WTC11 (cell line): Measurements from ENCODE around the gene SOCS2. TPM values are rescaled to one million over a fixed set of nuclear protein-coding genes. Genes with fewer than 3 reads are reported as not detected.

Experiments used
- ATAC-seq: fragments of 200-7000 bp; cut with Tn5 transposase; 2 replicates; pipeline ENCODE4 v1.10.0; 2021; ENCODE audit warnings: mild to moderate bottlenecking, moderate library complexity
- CTCF ChIA-PET: fragments of 300-600 bp; sonication (Branson Sonifier 250); formaldehyde crosslinking; loops from one replicate; lab custom pipeline; 2021; ENCODE audit warnings: antibody characterized with exemption; lab: Charles Lee
- POLR2A ChIA-PET: fragments of 350-600 bp; sonication (Branson Sonifier 250); formaldehyde crosslinking; loops from one replicate; lab custom pipeline; 2021; ENCODE audit warnings: antibody characterized with exemption; lab: Charles Lee
- DNase-seq: peaks from one replicate; pipeline ENCODE4 v3.0.0; 2021; ENCODE audit warnings: low spot score
- H3K27ac Mint-ChIP-seq: 2 replicates; pipeline ENCODE4 v1.8.0; 2021; ENCODE audit warnings: mixed read lengths
- H3K27me3 Mint-ChIP-seq: 2 replicates; pipeline ENCODE4 v1.8.0; 2021; ENCODE audit warnings: low read depth, mild to moderate bottlenecking, moderate library complexity, mixed read lengths
- H3K36me3 Mint-ChIP-seq: 2 replicates; pipeline ENCODE4 v1.8.0; 2021; ENCODE audit warnings: mixed read lengths
- H3K4me1 Mint-ChIP-seq: 2 replicates; pipeline ENCODE4 v1.8.0; 2022; ENCODE audit warnings: mixed read lengths
- H3K4me3 Mint-ChIP-seq: 2 replicates; pipeline ENCODE4 v1.8.0; 2021; ENCODE audit warnings: mild to moderate bottlenecking, moderate library complexity, mixed read lengths
- H3K9me3 Mint-ChIP-seq: 2 replicates; pipeline ENCODE4 v1.8.0; 2021; ENCODE audit warnings: mixed read lengths
- CDX4 ChIP-seq: fragments of 250-450 bp; sonication (Bioruptor Pico); IDR thresholded peaks from 2 replicates; pipeline ENCODE4 v1.9.0; 2021; ENCODE audit warnings: moderate library complexity, mild to moderate bottlenecking, inconsistent platforms, borderline replicate concordance
- CREM ChIP-seq: sonication (generic); formaldehyde crosslinking; IDR thresholded peaks from 2 replicates; pipeline ENCODE4 v1.8.1; 2022; ENCODE audit warnings: mild to moderate bottlenecking, missing genetic modification reagents, moderate library complexity
- E2F1 ChIP-seq: sonication (generic); formaldehyde crosslinking; IDR thresholded peaks from 2 replicates; pipeline ENCODE4 v1.8.0; 2022; ENCODE audit warnings: mild to moderate bottlenecking, missing genetic modification reagents
- E2F5 ChIP-seq: sonication (generic); formaldehyde crosslinking; IDR thresholded peaks from 2 replicates; pipeline ENCODE4 v1.8.1; 2022; ENCODE audit warnings: mild to moderate bottlenecking, moderate library complexity, missing genetic modification reagents
- FOXK1 ChIP-seq: sonication (generic); formaldehyde crosslinking; IDR thresholded peaks from 2 replicates; pipeline ENCODE4 v1.8.0; 2022; ENCODE audit warnings: mild to moderate bottlenecking, moderate library complexity, missing genetic modification reagents
- FOXP4 ChIP-seq: sonication (generic); formaldehyde crosslinking; IDR thresholded peaks from 2 replicates; pipeline ENCODE4 v1.8.0; 2022; ENCODE audit warnings: mild to moderate bottlenecking, missing genetic modification reagents
- JUN ChIP-seq: sonication (generic); formaldehyde crosslinking; IDR thresholded peaks from 2 replicates; pipeline ENCODE4 v1.8.0; 2023; ENCODE audit warnings: mild to moderate bottlenecking, missing genetic modification reagents
- KAT7 ChIP-seq: sonication (generic); formaldehyde crosslinking; IDR thresholded peaks from 2 replicates; pipeline ENCODE4 v1.8.1; 2023; ENCODE audit warnings: missing genetic modification reagents, mild to moderate bottlenecking, borderline replicate concordance
- MAX ChIP-seq: sonication (generic); formaldehyde crosslinking; IDR thresholded peaks from 2 replicates; pipeline ENCODE4 v1.8.0; 2022; ENCODE audit warnings: mild to moderate bottlenecking, missing genetic modification reagents
- MLX ChIP-seq: sonication (generic); formaldehyde crosslinking; IDR thresholded peaks from 2 replicates; pipeline ENCODE4 v1.8.1; 2023; ENCODE audit warnings: mild to moderate bottlenecking, missing genetic modification reagents, moderate library complexity
- NFYB ChIP-seq: sonication (generic); formaldehyde crosslinking; conservative IDR thresholded peaks from 2 replicates; pipeline ENCODE4 v1.8.0; 2022; ENCODE audit warnings: low read depth, missing genetic modification reagents
- NR1H2 ChIP-seq: sonication (generic); formaldehyde crosslinking; IDR thresholded peaks from 2 replicates; pipeline ENCODE4 v1.9.0; 2021; ENCODE audit warnings: mild to moderate bottlenecking, moderate library complexity, missing genetic modification reagents
- NR3C1 ChIP-seq: sonication (generic); formaldehyde crosslinking; conservative IDR thresholded peaks from 2 replicates; pipeline ENCODE4 v1.8.1; 2023; ENCODE audit warnings: low read depth, mild to moderate bottlenecking, missing genetic modification reagents
- SMAD4 ChIP-seq: sonication (generic); formaldehyde crosslinking; IDR thresholded peaks from 2 replicates; pipeline ENCODE4 v1.8.0; 2022; ENCODE audit warnings: mild to moderate bottlenecking, missing genetic modification reagents
- TEAD1 ChIP-seq: sonication (generic); formaldehyde crosslinking; IDR thresholded peaks from 2 replicates; pipeline ENCODE4 v1.8.0; 2022; ENCODE audit warnings: mild to moderate bottlenecking, missing genetic modification reagents
- USF2 ChIP-seq: sonication (generic); formaldehyde crosslinking; IDR thresholded peaks from 2 replicates; pipeline ENCODE4 v1.8.1; 2023; ENCODE audit warnings: mild to moderate bottlenecking, missing genetic modification reagents, moderate library complexity
- ZBTB43 ChIP-seq: sonication (generic); formaldehyde crosslinking; IDR thresholded peaks from 2 replicates; pipeline ENCODE4 v1.8.1; 2023; ENCODE audit warnings: mild to moderate bottlenecking, missing genetic modification reagents
- ZNF138 ChIP-seq: sonication (generic); formaldehyde crosslinking; conservative IDR thresholded peaks from 2 replicates; pipeline ENCODE4 v1.8.1; 2022; ENCODE audit warnings: mild to moderate bottlenecking, moderate library complexity, missing genetic modification reagents
- ZNF263 ChIP-seq: sonication (generic); formaldehyde crosslinking; IDR thresholded peaks from 2 replicates; pipeline ENCODE4 v1.8.1; 2022; ENCODE audit warnings: low read depth, mild to moderate bottlenecking, moderate library complexity, missing genetic modification reagents
- ZSCAN18 ChIP-seq: fragments of 250-450 bp; sonication (Bioruptor Pico); IDR thresholded peaks from 2 replicates; pipeline ENCODE4 v2.1.2; 2022; ENCODE audit warnings: mild to moderate bottlenecking, moderate library complexity
- total RNA-seq: library from RNA; stranded (reverse); gene quantifications from 3 replicates; pipeline ENCODE4 v1.2.3, GENCODE V29; 2021

The SOCS2 gene
- total RNA-seq, 1 experiment from 2014 or later = 44.4 TPM

GRCh38 chr12:93592641-93593406 lies 20.3 kb downstream of the SOCS2 start:
- peak; percentile 19 for ATAC-seq
- TF ChIP-seq CREM (CRISPR knock-in tag) (no peak), TEAD1 (CRISPR knock-in tag) (no peak), MLX (no peak), FOXP4 (no peak), CDX4 (no peak)
- POLR2A ChIA-PET = interaction anchor here (0.6 kb wide), 2 partner anchors 20 to 114 kb away, joined by 3 to 4 read pairs; no protein-coding TSS in a partner anchor
- H3K9me3 Mint-ChIP-seq = no peaks in the 10 kb centered on the region
- peaks cover 11% of the 10 kb centered on the region for H3K27me3 Mint-ChIP-seq
- peaks cover 47% of the 10 kb centered on the region for H3K4me1 Mint-ChIP-seq
- H3K4me3 Mint-ChIP-seq = 0 out of 2 replicates have a peak overlapping the region, but pooled peaks have one; percentile 22
- peak overlapping the region; percentile 78; the same call in 1 of the 2 replicates for H3K27ac Mint-ChIP-seq
- CTCF ChIA-PET = interaction anchor here (0.6 to 1.3 kb wide), 3 partner anchors 9 to 303 kb away, joined by 3 to 6 read pairs (median 3); no protein-coding TSS in a partner anchor
- no peaks in the 10 kb centered on the region for H3K36me3 Mint-ChIP-seq
- DNase-seq = no peak

- DNase-seq = no peak
- Mint-ChIP-seq H3K27me3 (peaks cover 11% of the 10 kb centered on the region), H3K9me3 (no peaks in the 10 kb centered on the region), H3K4me3 (no peak overlapping the region), H3K27ac (no peak overlapping the region), H3K36me3 (no peaks in the 10 kb centered on the region), H3K4me1 (peaks cover 46% of the 10 kb centered on the region)
- no peak for TF ChIP-seq NFYB (CRISPR knock-in tag)
- TF ChIP-seq ZSCAN18 (CRISPR knock-in tag) = no peak
- TF ChIP-seq FOXK1 (CRISPR knock-in tag) = no peak
- no peak for ATAC-seq
- ChIA-PET CTCF (no interaction called here), POLR2A (no interaction called here)
These were observed 21.4 kb downstream of the SOCS2 start for GRCh38 chr12:93593843-93594242.

GRCh38 chr12:93594766-93595311 lies 22.4 kb downstream of the SOCS2 start:
- no peak for ATAC-seq
- Mint-ChIP-seq H3K4me1 (peaks cover 43% of the 10 kb centered on the region), H3K4me3 (no peak overlapping the region), H3K9me3 (no peaks in the 10 kb centered on the region), H3K27ac (no peak overlapping the region), H3K36me3 (no peaks in the 10 kb centered on the region), H3K27me3 (peaks cover 11% of the 10 kb centered on the region)
- CTCF ChIA-PET = interaction anchor here (0.6 to 1.2 kb wide), 2 partner anchors 25 kb away, joined by 4 read pairs; no protein-coding TSS in a partner anchor
- DNase-seq = no peak
- POLR2A ChIA-PET = no interaction called here
- TF ChIP-seq ZNF263 (CRISPR knock-in tag) (no peak), JUN (CRISPR knock-in tag) (no peak), E2F1 (CRISPR knock-in tag) (no peak), CDX4 (no peak), ZBTB43 (CRISPR knock-in tag) (no peak), NR1H2 (CRISPR knock-in tag) (no peak), ZNF138 (CRISPR knock-in tag) (no peak), USF2 (CRISPR knock-in tag) (no peak), E2F5 (CRISPR knock-in tag) (no peak), SMAD4 (CRISPR knock-in tag) (no peak), MAX (CRISPR knock-in tag) (no peak), KAT7 (CRISPR knock-in tag) (no peak), NR3C1 (CRISPR knock-in tag) (no peak)
